GM19239 (cell line): ENCODE results near the gene WIF1.

ENCODE experiments used
- DNase-seq: peaks from one replicate; pipeline ENCODE4 v3.0.0; 2011; ENCODE audit warnings: low spot score; ENCODE audit not compliant: insufficient read length
- FAIRE-seq: peaks from 2 replicates; lab custom pipeline; 2011; peaks lifted over from hg19 to GRCh38; lab: Jason Lieb, UNC

Gene WIF1

DNA sequence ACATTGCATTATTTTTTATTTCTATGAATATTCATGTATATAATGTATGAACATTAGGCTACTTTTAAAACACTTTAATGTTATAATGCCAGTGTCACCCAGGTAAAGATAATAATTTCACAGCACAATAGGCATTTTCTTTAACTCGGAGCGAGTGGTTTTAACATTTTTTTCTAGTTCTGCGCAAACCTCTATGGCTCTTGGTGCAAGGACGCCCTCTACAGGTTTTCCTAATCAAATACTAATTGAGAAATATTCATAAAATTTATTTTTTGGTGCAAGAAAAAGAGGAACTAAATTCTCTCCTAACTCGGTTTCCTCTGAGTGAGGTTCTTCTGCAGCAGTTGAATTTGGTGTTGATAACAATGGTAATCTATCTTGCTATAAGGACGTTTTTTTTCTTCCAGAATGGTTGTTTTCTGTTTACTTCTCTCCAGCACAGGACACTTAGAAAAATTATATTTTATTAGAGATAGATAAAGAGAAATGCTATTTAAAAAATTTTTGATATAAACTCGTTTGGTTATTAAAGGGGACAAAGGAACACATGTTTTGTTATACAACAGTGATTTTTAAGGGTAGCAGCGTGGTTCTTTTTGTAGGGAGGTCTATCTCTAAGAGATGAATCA, 2.4 kb upstream of the WIF1 start:
- DNase-seq (no peak), FAIRE-seq (no peak)

- no peak for FAIRE-seq
Measured at GRCh38 chr12:65122703-65123102, 1.6 kb upstream of the WIF1 start.

GRCh38 chr12:65121956-65122469, 908 bp upstream of the WIF1 start:
- DNase-seq (no peak), FAIRE-seq (no peak)

More at GRCh38 chr12:65122703-65123102, 1.6 kb upstream of the WIF1 start:
- no peak for DNase-seq

- no peak for DNase-seq
- no peak for FAIRE-seq
Measured at GRCh38 chr12:65119063-65119462, 2.0 kb downstream of the WIF1 start.

DNA sequence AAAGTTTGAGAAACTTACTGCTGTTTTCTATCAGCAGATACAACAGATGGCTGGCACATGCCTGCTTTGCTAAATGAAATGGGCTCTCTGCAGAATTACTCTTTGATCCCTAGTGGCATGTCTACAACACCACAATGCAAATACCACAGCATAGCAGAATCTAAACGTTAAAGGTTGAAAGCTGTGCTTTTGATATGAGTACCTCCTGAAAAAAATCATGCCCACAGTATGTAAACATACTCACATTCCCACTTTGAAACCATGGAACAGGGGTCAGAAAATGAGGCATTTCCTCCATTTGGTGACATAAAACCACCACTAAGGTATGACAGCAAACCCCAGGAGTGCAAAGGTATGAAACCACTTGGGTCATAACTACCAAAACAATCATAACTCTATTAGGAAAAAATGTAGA, 7.5 kb downstream of the WIF1 start:
- no peak for DNase-seq
- FAIRE-seq, result no peak

DNA sequence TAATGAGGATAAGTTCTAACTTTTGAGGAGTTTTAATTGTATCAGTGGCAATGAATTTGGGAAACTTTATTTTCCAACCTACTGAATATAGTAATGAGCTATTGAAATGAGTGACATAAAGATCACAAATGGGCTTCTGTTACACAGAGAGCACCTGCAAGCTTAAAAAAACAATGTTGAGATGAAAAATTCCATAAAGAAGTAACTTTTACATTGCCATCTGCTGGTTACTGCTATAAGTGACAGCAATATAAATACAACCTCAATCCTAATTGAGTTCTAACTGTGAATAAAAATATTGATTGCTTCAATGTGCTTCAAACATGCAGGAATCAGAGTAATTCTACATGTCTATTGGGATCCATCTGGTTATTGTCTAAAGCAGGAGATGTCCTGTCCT, 14.2 kb downstream of the WIF1 start:
- no peak for DNase-seq
- no peak for FAIRE-seq

- no peak for DNase-seq
- no peak for FAIRE-seq
Measured at GRCh38 chr12:65100140-65100539, 21.0 kb downstream of the WIF1 start.

DNA sequence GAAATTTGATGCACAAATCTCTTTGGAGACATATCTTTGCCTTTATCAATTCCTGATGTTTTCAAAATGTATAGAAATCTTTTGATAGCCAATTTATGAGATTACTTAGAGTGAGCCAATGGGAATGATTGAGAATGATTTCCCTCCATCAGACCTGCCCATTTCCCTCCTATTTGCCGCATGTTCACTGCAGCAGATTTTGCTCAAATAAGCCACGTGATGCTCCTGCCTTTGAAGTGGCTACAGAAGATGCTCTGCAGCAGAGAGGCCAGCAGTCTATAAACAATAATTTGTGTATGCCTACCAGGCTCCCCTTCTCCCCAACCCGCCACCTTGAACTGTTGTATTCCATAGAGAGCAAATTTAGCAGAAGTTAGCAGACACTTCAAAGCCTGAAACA, 21.9 kb downstream of the WIF1 start:
- no peak for FAIRE-seq

GRCh38 chr12:65098364-65098763, 22.7 kb downstream of the WIF1 start:
- DNase-seq, result no peak
- FAIRE-seq, result no peak

More for the DNA sequence above, 21.9 kb downstream of the WIF1 start:
- DNase-seq, result no peak

DNA sequence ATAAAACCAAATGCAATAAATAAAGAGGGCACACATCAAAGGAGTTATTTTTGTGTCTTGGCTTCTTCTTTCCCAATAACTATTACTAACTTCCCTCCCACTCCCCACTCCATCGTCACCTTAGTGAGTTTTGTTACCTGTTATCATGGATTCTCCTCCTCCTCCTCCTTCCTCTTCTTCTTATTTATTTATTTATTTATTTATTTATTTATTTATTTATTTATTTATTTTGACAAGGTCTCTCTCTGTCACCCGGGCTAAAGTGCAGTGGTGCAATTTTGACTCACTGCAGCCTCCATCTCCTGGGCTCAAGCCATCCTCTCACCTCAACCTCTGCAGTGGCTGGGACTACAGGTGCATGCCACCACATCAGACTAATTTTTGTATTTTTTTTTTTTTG, 26.4 kb downstream of the WIF1 start:
- no peak for DNase-seq
- no peak for FAIRE-seq

GRCh38 chr12:65093606-65094005, 27.5 kb downstream of the WIF1 start:
- FAIRE-seq (no peak), DNase-seq (no peak)

DNA sequence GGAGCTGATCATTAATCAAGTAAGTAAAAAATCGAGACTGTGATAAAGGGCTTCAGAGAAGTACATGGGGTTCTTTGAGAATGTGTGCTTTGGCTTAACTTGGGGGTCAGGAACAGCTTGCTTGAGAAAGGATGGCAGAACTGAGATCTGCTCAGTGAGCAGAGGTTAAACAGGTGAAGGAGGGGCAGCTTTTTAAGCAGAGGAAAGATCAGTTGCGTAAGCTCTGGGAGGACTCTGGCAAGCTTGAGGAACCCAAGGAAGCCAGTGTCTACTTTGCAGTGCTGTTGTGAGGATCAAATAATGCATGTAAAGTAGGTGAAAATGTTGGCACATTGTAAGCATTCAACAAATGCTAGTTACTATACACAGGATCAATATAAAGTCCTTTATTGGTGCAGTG, 30.6 kb downstream of the WIF1 start:
- no peak for FAIRE-seq
- no peak for DNase-seq

DNA sequence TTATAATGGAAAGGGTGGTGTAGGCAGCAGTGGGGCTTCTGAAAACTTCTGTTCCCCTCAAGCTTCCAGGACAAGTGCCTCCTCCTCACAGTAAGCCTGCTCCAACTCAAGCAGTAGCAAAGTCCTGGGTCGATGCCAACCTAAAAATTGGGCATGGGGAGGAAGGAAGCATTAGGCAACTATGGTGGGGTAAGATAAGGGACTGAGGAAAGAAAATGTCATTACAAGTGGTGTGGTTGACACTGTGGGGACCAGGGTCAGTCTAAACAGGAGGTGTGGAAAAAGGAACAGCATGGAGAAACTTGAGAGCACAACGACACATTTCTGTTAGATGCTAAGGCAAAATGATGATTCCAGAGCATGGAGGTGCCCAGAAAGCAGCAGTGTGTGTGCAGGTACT, 34.9 kb downstream of the WIF1 start:
- FAIRE-seq, result no peak

DNA sequence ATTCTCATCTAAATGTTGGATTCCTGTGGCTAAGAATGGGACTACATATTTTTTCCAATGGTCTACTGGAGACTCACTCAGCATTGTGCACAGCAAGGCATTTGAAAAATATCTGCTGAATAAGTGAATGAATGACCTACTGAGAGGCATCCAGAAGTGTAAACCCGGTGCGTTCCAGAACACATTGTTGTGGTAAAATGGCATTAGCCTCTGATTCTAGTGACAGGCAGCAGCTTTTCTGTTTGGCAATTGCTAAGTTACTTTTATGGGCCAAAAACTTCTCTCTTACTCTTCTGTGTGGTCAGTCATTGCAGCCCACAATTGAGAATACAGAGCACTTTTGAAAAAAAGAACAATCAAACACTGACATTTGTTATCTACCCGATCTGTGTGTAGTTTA, 36.5 kb downstream of the WIF1 start:
- no peak for FAIRE-seq

More for the DNA sequence above, 34.9 kb downstream of the WIF1 start:
- no peak for DNase-seq

GRCh38 chr12:65083581-65083980, 37.5 kb downstream of the WIF1 start:
- DNase-seq, result no peak
- FAIRE-seq, result no peak

More for the DNA sequence above, 36.5 kb downstream of the WIF1 start:
- no peak for DNase-seq

DNA sequence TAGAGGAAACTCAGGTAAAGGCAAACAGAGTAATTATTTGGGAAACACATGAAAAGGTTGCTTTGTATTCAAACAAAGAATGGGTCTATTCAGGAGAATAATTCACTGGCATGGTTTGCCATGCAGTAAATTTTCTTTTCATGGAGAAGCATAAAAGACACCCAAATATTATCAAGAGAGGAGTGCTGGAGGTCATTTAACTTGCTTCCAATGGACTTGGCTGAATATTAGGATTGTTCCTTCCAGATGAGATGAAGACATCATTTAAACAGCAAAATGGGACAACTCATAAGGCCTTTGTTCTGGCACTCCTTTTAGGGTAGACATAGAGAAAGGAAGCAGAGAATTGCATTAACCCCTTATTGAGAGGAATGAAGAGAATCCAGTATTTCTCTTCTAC, 38.7 kb downstream of the WIF1 start:
- FAIRE-seq (no peak), DNase-seq (no peak)

- DNase-seq (no peak), FAIRE-seq (no peak)
Measured at GRCh38 chr12:65081496-65081895, 39.6 kb downstream of the WIF1 start.

DNA sequence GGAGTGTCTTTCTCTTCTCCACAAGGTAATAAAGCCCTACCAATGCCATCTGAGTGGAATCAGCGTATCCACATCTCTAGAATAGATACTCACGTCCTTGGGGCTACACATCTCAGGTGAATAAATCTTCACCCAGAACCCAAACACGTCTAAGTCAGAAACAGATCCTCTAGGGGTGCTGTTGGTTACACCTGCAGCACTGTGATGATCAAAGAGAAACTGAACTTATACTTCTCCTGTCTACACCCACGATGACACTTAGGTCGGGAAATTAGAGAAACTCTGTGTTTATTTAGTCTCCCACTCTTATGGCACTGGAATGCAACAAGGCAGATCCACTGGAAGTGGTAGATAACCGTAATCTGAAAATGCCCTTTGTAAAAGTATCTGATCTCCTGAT, 46.2 kb downstream of the WIF1 start:
- no peak for DNase-seq
- no peak for FAIRE-seq

GRCh38 chr12:65069336-65069735, 51.8 kb downstream of the WIF1 start:
- FAIRE-seq, result no peak
- no peak for DNase-seq

DNA sequence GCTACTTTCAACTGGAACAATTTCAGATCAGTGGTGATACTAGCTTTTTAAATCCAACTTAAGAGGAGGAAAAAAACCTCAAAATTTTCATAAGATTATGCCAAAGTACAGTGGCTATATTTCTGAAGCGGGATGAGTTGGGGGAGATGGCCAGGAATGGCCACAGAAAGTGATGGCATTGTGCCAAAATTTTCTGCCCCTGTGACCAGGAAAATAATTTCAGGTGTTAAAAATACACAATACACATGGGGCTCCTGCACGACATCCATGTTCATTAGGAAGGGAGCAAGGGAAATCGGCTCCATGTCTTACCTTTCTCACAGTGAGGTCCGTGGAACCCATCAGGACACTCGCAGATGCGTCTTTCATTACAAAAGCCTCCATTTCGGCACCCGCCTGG, 53.7 kb downstream of the WIF1 start:
- FAIRE-seq, result no peak
- DNase-seq, result no peak

- FAIRE-seq, result no peak
Measured at GRCh38 chr12:65055859-65056258, 65.2 kb downstream of the WIF1 start.

GRCh38 chr12:65051218-65051617, 69.9 kb downstream of the WIF1 start:
- FAIRE-seq (no peak), DNase-seq (no peak)

More at GRCh38 chr12:65055859-65056258, 65.2 kb downstream of the WIF1 start:
- DNase-seq, result no peak
